HG02588 (cell line): ENCODE results near the gene MTLN.
"Not testable (repeated sequence)": the region's sequence is repeated elsewhere in the genome, so short reads cannot be mapped to it uniquely, and the experiment has no call there.

ENCODE experiments used
- ATAC-seq: cut with Tn5 transposase; IDR thresholded peaks from one replicate; pipeline ENCODE4 v1.9.1; 2021; ENCODE audit warnings: mild to moderate bottlenecking, moderate library complexity; ENCODE audit not compliant: unreplicated experiment

Gene MTLN

DNA sequence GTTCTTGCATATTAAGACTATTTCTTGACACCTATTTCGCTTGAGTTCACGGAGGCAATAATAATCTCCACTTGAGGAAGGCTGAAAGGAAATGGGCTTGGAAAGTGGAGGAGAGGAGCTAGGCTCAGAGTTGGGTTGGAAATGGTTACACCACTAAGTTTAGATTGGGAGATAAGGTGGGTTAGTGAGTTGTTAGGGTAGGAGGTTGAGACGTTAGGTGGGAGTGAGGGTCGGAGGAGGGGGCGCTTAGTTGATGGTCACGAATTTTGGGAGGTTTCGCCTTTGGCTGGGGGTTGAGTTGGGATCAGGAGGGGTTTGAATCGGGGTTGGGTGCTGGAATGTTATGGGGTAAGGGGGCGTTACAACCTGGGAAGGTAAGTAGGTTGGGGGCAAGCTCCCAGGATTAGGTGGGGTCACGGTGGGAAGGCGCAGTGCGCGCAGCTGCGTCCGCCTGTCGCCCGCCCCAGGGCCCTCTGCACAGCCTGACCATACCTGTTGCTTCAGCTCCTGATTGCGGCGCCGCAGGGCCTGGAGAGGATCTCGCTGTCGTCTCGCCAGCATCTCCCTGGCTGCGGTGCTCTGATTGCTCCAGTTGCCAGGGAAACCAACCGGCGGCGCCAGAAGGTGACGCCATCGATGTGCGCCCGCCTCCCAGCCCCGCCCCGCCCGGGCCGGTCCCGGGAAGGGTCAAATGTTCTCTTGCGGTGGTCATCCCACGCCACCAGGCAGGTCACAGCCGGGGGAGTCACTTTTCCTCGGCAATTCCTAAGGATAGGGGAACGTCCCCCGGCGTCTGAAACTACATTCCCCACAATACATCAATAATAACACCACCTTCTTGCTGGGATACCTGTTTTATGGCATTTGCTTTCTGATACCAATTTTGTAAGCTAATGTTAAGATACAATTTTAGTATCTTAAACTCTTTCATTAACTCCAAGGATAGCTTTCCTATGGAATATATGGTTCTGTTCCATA is 7.7 kb downstream of the MTLN start, which contains the start of gene NPHP1:
Gene NPHP1 (minus strand): TSS at position 606 of the 978 bp plus-strand sequence. CDS start 45 bp downstream, at position 561.
- ATAC-seq: peak; percentile 97

GRCh38 chr2:110198016-110198415 is 14.3 kb downstream of the MTLN start:
- ATAC-seq: no peak

DNA sequence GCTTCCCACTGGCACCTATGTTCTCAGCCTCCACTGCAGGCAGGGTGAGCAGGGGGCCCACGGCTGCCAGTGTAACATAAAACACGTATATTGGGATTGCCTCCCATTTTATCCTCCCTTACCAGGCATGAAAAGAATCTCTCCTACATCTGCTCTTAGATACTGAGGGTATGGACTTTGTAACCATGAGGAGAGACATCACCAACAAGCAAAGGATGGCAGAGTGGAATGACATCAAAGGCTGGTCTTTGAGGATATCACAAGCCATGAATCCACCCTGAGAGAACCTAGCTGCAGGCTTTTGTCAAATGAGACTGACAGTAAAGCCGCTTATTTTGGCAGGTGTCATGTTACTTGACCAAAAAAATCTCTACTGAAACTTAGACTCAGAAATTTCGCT is 14.9 kb downstream of the MTLN start:
- no peak for ATAC-seq

DNA sequence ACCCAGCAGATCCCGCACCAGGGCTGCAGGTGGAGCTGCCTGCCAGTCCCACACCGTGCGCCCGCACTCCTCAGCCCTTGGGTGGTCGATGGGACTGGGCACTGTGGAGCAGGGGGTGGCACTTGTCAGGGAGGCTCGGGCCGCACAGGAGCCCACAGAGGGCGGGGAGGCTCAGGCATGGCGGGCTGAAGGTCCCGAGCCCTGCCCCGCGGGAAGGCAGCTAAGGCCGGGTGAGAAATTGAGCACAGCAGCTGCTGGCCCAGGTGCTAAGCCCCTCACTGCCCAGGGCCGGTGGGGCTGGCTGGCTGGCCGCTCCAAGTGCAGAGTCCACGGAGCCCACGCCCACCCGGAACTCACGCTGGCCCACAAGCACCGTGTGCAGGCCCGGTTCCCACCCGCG is 22.2 kb downstream of the MTLN start:
- not testable (repeated sequence) for ATAC-seq

- no peak for ATAC-seq
Measured at GRCh38 chr2:110182449-110182848, 29.9 kb downstream of the MTLN start.

DNA sequence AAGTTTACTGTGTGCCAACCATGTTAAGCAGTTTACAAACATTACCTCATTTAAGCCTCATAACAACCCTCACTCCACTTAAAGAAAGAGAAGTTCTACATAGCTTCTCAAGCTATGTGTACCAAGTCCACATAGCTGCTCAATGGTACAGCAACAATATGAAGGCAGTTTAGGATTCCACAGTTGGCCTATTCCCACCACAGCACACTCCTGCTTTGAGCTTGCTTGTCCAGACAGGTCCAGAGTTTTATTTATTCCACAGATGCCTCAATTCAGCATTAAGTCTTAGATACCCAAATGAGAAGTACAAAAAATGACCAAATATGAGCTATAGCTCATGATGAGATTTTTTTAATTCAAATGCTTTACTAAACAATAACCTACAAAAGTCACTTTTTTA is 32.3 kb downstream of the MTLN start:
- ATAC-seq: no peak

DNA sequence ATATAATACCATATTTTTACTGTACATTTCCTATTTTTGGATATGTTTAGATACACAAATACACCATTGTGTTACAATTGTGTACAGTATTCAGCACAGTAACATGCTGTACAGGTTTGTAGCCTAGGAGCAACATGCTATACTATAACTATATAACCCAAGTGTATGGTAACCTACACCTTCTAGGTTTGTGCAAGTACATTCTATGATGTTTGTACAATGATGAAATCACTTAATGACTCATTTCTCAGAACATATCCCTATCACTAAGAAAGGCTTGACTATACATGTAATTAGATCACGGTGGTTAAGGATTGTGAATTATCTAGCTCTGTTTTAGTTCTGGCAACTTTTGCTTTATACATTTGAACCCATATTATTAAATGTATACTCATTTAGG is 38.8 kb downstream of the MTLN start:
- no peak for ATAC-seq

- no peak for ATAC-seq
Measured at GRCh38 chr2:110172506-110172905, 39.8 kb downstream of the MTLN start.

DNA sequence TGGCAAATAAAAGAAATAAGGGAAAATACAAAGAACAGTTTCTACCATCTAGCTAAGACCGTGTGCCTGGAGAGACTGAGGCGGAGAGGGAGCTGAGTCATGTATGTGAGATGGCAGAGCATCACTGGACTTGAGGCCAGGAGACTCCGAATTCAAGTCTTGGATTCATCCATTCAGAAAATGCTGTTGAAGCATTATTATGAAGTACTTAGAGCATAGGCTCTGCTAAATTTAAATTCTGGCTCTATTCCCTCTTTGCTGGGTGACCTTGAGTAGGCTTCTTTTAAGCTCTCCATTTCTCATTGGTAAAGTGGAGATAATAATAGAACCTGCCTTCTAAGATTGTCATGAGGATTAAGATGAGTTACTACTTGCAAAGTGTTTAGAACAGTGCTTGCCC is 42.2 kb downstream of the MTLN start:
- ATAC-seq: no peak

DNA sequence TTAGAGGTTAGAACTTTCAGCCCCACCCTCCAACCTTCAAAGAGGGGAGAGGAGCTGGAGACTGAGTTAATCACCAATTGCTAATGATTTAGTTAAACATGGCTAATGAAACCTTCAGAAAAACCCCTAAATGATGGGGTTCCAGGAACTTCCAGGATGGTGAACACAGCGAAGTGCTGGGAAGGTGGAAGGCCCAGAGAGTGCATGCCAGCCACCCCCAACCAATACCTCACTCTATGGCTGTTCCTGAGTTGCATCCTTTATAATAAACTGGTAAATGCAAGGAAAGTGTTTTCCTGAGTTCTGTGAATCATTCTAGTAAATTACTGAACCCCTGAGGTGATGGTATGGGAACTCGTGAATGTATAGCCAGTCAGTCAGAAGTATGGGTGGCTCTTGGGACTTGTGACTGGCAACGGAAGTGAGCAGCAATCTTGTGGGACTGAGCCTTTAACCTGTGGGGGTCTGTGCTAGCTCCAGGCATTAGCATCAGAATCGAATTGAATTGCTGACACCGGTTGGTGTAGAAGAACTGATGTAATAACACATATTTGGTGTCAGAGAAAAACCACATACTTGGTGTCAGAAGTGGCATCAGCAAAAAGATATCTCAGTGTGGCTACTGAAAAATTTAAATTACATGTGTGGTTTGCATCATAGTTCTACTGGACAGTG is 44.9 kb downstream of the MTLN start:
- no peak for ATAC-seq

DNA sequence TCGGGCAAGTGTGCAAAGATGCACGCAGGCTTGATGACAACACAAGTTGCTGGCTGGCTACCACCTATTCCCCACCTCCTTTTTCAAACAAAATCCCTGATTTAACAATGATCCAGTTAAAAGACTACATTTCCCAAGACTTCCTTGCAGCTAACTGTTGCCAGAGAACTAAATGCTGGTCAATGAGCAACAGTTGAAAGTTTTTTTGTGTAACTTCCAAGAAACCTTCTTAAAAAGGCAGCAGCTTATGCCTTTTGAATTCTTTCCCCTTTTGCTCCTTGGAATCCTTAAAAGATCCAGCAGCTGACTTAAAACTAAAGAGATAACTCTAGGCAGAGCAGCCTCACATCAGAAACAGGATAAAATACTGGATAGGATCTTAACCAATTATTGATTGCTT is 46.1 kb downstream of the MTLN start:
- no peak for ATAC-seq
